HG02943 (cell line): Measurements from ENCODE around the gene NUP214.

Experiments
- ATAC-seq: cut with Tn5 transposase; IDR thresholded peaks from one replicate; pipeline ENCODE4 v1.9.1; 2021; ENCODE audit warnings: mild to moderate bottlenecking, low read depth, moderate library complexity; ENCODE audit not compliant: unreplicated experiment

NUP214 gene

GRCh38 chr9:131273856-131274673, 148.7 kb downstream of the NUP214 start:
- ATAC-seq = no peak

GRCh38 chr9:131274674-131275331, 149.4 kb downstream of the NUP214 start:
- ATAC-seq = no peak

GRCh38 chr9:131275332-131276093, 150.1 kb downstream of the NUP214 start:
- ATAC-seq = no peak

- no peak for ATAC-seq
Measured at GRCh38 chr9:131276094-131276888, 150.9 kb downstream of the NUP214 start, which contains the start of gene FAM78A. Gene FAM78A (minus strand): TSS chr9:131276510. CDS start chr9:131276179, 331 bp downstream.

- ATAC-seq = no peak
Measured at GRCh38 chr9:131276891-131277286, 151.5 kb downstream of the NUP214 start.

GRCh38 chr9:131277287-131277909, 152.0 kb downstream of the NUP214 start:
- ATAC-seq = no peak

- no peak for ATAC-seq
Measured at GRCh38 chr9:131277910-131278701, 152.7 kb downstream of the NUP214 start.

- no peak for ATAC-seq
Measured at GRCh38 chr9:131278702-131279111, 153.3 kb downstream of the NUP214 start.

GRCh38 chr9:131279196-131279862, 153.9 kb downstream of the NUP214 start:
- no peak for ATAC-seq

GRCh38 chr9:131279863-131280570, 154.6 kb downstream of the NUP214 start:
- ATAC-seq = no peak

- no peak for ATAC-seq
Measured at GRCh38 chr9:131280660-131281059, 155.3 kb downstream of the NUP214 start.

- no peak for ATAC-seq
Measured at GRCh38 chr9:131281119-131281965, 156.0 kb downstream of the NUP214 start.

GRCh38 chr9:131282175-131282574, 156.8 kb downstream of the NUP214 start:
- no peak for ATAC-seq

GRCh38 chr9:131282688-131283422, 157.5 kb downstream of the NUP214 start:
- no peak for ATAC-seq
